ENCODE results near the gene ITPR2.

Gene ITPR2

DNA sequence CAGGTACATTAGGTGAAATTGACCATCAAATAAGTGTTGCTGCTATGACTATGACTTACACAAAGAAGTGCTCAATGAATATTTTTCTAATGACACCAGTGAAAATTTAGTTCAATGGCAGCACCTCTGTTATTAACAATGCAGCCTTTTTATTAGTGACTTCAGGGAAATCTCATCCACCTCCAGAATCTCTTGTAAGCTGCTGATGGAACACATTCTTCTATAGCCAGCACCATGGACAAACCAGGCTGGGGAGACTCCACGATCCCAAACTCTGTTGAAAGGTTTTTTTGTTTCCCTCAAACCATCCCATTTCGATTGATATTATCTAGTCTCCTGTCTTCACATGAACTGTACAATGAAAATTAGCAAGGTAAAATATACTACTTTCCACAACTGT lies 265.9 kb downstream of the ITPR2 start:
- TF ChIP-seq, protein P1, sequence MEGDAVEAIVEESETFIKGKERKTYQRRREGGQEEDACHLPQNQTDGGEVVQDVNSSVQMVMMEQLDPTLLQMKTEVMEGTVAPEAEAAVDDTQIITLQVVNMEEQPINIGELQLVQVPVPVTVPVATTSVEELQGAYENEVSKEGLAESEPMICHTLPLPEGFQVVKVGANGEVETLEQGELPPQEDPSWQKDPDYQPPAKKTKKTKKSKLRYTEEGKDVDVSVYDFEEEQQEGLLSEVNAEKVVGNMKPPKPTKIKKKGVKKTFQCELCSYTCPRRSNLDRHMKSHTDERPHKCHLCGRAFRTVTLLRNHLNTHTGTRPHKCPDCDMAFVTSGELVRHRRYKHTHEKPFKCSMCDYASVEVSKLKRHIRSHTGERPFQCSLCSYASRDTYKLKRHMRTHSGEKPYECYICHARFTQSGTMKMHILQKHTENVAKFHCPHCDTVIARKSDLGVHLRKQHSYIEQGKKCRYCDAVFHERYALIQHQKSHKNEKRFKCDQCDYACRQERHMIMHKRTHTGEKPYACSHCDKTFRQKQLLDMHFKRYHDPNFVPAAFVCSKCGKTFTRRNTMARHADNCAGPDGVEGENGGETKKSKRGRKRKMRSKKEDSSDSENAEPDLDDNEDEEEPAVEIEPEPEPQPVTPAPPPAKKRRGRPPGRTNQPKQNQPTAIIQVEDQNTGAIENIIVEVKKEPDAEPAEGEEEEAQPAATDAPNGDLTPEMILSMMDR (conservative IDR thresholded peaks at IDR 0.05; ENCODE audit: low read length): no peak

DNA sequence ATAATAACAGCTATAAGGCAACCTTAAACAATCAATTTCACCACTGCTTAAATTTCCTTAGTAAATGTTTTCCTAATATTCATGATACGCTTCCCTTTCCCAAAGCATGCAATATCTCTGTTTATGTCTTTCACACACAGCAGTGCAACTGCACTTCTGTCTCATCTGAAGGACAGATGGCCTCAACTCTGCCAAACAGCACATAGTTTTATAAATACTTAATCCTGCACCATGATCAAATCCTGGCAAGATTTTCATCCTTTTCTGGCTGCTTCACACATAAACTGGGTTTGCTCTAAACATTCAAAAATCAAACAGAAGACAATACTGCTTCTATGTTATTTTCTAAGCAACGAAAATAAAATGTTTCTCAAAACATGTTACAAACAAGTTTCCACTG lies 266.3 kb downstream of the ITPR2 start:
- Histone ChIP-seq H3K9me3 (ENCODE audit: insufficient read depth, low read depth, low read length) (no peaks in the 10 kb centered on the region), H4K20me1 (ENCODE audit: insufficient read depth, low read length, poor library complexity, severe bottlenecking) (no peaks in the 10 kb centered on the region), H3K9me2 (replicated peaks; ENCODE audit: low read depth, low read length) (0 out of 2 replicates have a peak, but pooled peaks cover 3% of the 10 kb centered on the region), H3K4me2 (ENCODE audit: low read depth, low read length, poor library complexity, severe bottlenecking) (no peak overlapping the region), H2AFZ (ENCODE audit: low read length) (no peak overlapping the region), H3F3A (ENCODE audit: low read depth) (no peaks in the 10 kb centered on the region), H3K4me3 (ENCODE audit: low read length, poor library complexity, severe bottlenecking) (no peak overlapping the region), H3K9ac (ENCODE audit: low read depth, low read length, poor library complexity, severe bottlenecking) (no peak overlapping the region), H3K36me3 (ENCODE audit: insufficient read depth, low read length) (no peaks in the 10 kb centered on the region), H3K79me2 (ENCODE audit: insufficient read depth, low read length) (no peaks in the 10 kb centered on the region), H3K4me1 (ENCODE audit: insufficient read depth, low read length, poor library complexity, severe bottlenecking) (no peaks in the 10 kb centered on the region), H3K27me3 (ENCODE audit: insufficient read depth, low read length, poor library complexity, severe bottlenecking) (no peaks in the 10 kb centered on the region)
- TF ChIP-seq, protein P1 (conservative IDR thresholded peaks at IDR 0.05; ENCODE audit: low read length): no peak
- no peak for TF ChIP-seq EZH2phosphoT487 (IDR thresholded peaks at IDR 0.05; ENCODE audit: borderline replicate concordance)

More for the DNA sequence above, 265.9 kb downstream of the ITPR2 start:
- Histone ChIP-seq H3K9ac (ENCODE audit: low read depth, low read length, poor library complexity, severe bottlenecking) (no peak overlapping the region), H3K4me3 (ENCODE audit: low read length, poor library complexity, severe bottlenecking) (no peak overlapping the region), H3K36me3 (ENCODE audit: insufficient read depth, low read length) (no peaks in the 10 kb centered on the region), H2AFZ (ENCODE audit: low read length) (no peak overlapping the region), H4K20me1 (ENCODE audit: insufficient read depth, low read length, poor library complexity, severe bottlenecking) (no peaks in the 10 kb centered on the region), H3K4me2 (ENCODE audit: low read depth, low read length, poor library complexity, severe bottlenecking) (no peak overlapping the region), H3K79me2 (ENCODE audit: insufficient read depth, low read length) (no peaks in the 10 kb centered on the region), H3K9me2 (replicated peaks; ENCODE audit: low read depth, low read length) (0 out of 2 replicates have a peak, but pooled peaks cover 3% of the 10 kb centered on the region), H3F3A (ENCODE audit: low read depth) (no peaks in the 10 kb centered on the region), H3K4me1 (ENCODE audit: insufficient read depth, low read length, poor library complexity, severe bottlenecking) (no peaks in the 10 kb centered on the region), H3K27me3 (ENCODE audit: insufficient read depth, low read length, poor library complexity, severe bottlenecking) (no peaks in the 10 kb centered on the region), H3K9me3 (ENCODE audit: insufficient read depth, low read depth, low read length) (no peaks in the 10 kb centered on the region)

DNA sequence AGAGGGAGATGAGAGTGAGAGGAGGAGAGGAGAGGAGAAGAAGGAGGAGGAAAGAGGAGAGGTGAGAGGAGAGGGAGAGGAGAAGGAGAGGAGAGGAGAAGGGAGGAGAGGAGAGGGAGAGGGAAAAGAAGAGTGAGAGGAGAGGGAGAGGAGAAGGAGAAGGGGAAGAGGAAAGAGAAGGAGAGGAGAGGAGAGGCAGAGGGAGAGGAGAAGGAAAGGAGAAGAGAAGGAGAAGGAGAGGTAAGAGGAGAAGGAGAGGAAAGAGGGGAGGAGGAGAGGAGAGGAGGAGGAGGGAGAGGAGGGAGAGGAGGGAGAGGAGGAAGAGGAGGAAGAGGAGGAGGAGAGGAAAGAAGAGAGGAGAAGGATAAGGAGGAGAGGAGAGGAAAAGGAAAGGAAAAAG lies 266.8 kb downstream of the ITPR2 start:
- H3F3A ChIP-seq (ENCODE audit: low read depth): no peaks in the 10 kb centered on the region
- no peak overlapping the region for H3K4me2 ChIP-seq (ENCODE audit: low read depth, low read length, poor library complexity, severe bottlenecking)
- no peak overlapping the region for H3K9ac ChIP-seq (ENCODE audit: low read depth, low read length, poor library complexity, severe bottlenecking)
- no peaks in the 10 kb centered on the region for H3K27me3 ChIP-seq (ENCODE audit: insufficient read depth, low read length, poor library complexity, severe bottlenecking)
- no peak overlapping the region for H3K4me3 ChIP-seq (ENCODE audit: low read length, poor library complexity, severe bottlenecking)
- peaks cover 2% of the 10 kb centered on the region; the same call in 1 of the 2 replicates for H3K36me3 ChIP-seq (ENCODE audit: insufficient read depth, low read length)
- no peaks in the 10 kb centered on the region for H4K20me1 ChIP-seq (ENCODE audit: insufficient read depth, low read length, poor library complexity, severe bottlenecking)
- H3K9me3 ChIP-seq (ENCODE audit: insufficient read depth, low read depth, low read length): no peaks in the 10 kb centered on the region
- 0 out of 2 replicates have a peak, but pooled peaks cover 3% of the 10 kb centered on the region for H3K9me2 ChIP-seq (replicated peaks; ENCODE audit: low read depth, low read length)
- H3K4me1 ChIP-seq (ENCODE audit: insufficient read depth, low read length, poor library complexity, severe bottlenecking): no peaks in the 10 kb centered on the region
- TF ChIP-seq EZH2phosphoT487 (IDR thresholded peaks at IDR 0.05; ENCODE audit: borderline replicate concordance): no peak
- TF ChIP-seq, protein P1 (conservative IDR thresholded peaks at IDR 0.05; ENCODE audit: low read length): no peak
- H2AFZ ChIP-seq (ENCODE audit: low read length): no peak overlapping the region
- H3K79me2 ChIP-seq (ENCODE audit: insufficient read depth, low read length): no peaks in the 10 kb centered on the region

Measured in Loucy (cell line).